HepG2 (cell line): ENCODE results near the gene SLC35F1.

Experiments
- CHD2 ChIP-seq: IDR thresholded peaks from 2 replicates; pipeline ENCODE4 v1.6.1; 2011; ENCODE audit warnings: low read depth, low read length, improper control_type of control experiment
- E2F2 ChIP-seq: sonication (generic); formaldehyde crosslinking; IDR thresholded peaks from 2 replicates; pipeline ENCODE4 v1.4.0; 2020; ENCODE audit warnings: missing genetic modification reagents, borderline replicate concordance
- ESRRA ChIP-seq: sonication (generic); formaldehyde crosslinking; IDR thresholded peaks from 2 replicates; pipeline ENCODE4 v1.5.1; 2020; ENCODE audit warnings: mild to moderate bottlenecking, low read depth, missing genetic modification reagents
- FOXA3 ChIP-seq: IDR thresholded peaks from 2 replicates; pipeline ENCODE4 v1.6.1; 2016; ENCODE audit warnings: missing genetic modification reagents, missing compliant biosample characterization
- GABPA ChIP-seq, 2 experiments: IDR thresholded peaks; 2 replicates each; pipeline ENCODE4 v1.6.1; 2011 to 2016; ENCODE audit warnings: low read depth in 2 of 2, low read length in 1 of 2, missing biosample characterization in 1 of 2, missing genetic modification characterization in 1 of 2
- HIVEP1 ChIP-seq: sonication (generic); formaldehyde crosslinking; IDR thresholded peaks from 2 replicates; pipeline ENCODE4 v1.4.0; 2020; ENCODE audit warnings: mild to moderate bottlenecking, missing genetic modification reagents
- MIER2 ChIP-seq: IDR thresholded peaks from 2 replicates; pipeline ENCODE4 v1.6.1; 2016; ENCODE audit warnings: missing biosample characterization, missing genetic modification reagents
- REST ChIP-seq, 2 experiments: IDR thresholded peaks; 2 replicates each; pipeline ENCODE4 v1.6.1; 2011 to 2012; ENCODE audit warnings: low read length in 2 of 2, borderline replicate concordance in 1 of 2, low read depth in 1 of 2, mild to moderate bottlenecking in 1 of 2, moderate library complexity in 1 of 2
- THRA ChIP-seq: sonication (generic); formaldehyde crosslinking; IDR thresholded peaks from 2 replicates; pipeline ENCODE4 v1.4.0; 2020; ENCODE audit warnings: missing genetic modification reagents, borderline replicate concordance
- ZFX ChIP-seq: sonication (generic); formaldehyde crosslinking; IDR thresholded peaks from 2 replicates; pipeline ENCODE4 v1.4.0; 2020; ENCODE audit warnings: mild to moderate bottlenecking, low read depth, missing genetic modification reagents, moderate library complexity
- ZNF710 ChIP-seq: sonication (generic); formaldehyde crosslinking; IDR thresholded peaks from 2 replicates; pipeline ENCODE4 v1.5.0; 2020; ENCODE audit warnings: mild to moderate bottlenecking, missing genetic modification reagents, borderline replicate concordance
- ZSCAN22 ChIP-seq: sonication (generic); formaldehyde crosslinking; IDR thresholded peaks from 2 replicates; pipeline ENCODE4 v1.4.0; 2020; ENCODE audit warnings: mild to moderate bottlenecking, missing genetic modification reagents

- TF ChIP-seq ESRRA (no peak), E2F2 (no peak), ZNF710 (CRISPR knock-in tag) (no peak), ZFX (no peak), GABPA (IDR thresholded peaks at IDR 0.05; ENCODE audit: low read depth, low read length) (no peak), GABPA (CRISPR knock-in tag; IDR thresholded peaks at IDR 0.05; ENCODE audit: low read depth) (no peak), HIVEP1 (CRISPR knock-in tag) (no peak), FOXA3 (CRISPR knock-in tag) (no peak), MIER2 (CRISPR knock-in tag) (no peak), REST (IDR thresholded peaks at IDR 0.05; ENCODE audit: borderline replicate concordance in 1 of 2, low read depth in 1 of 2, low read length in 2 of 2) (no peak), ZSCAN22 (no peak), CHD2 (no peak), THRA (CRISPR knock-in tag) (no peak)
These were observed 409.8 kb downstream of the SLC35F1 start for GRCh38 chr6:118316796-118317384.
